T47D (cell line): ENCODE data around the gene HIRA.
A peak's percentile ranks its signal among the peaks of the same experiment; 100 is the strongest.
"Not testable (repeated sequence)": the region's sequence is repeated elsewhere in the genome, so short reads cannot be mapped to it uniquely, and the experiment has no call there.

Experiments used
- DNase-seq, 2 experiments: peaks; one replicate each; pipeline versions ENCODE4 v3.0.0 to v3.0.0-alpha.2; 2011 to 2012; ENCODE audit warnings: low read depth in 1 of 2, low spot score in 1 of 2
- JUND ChIP-seq: IDR thresholded peaks from 2 replicates; pipeline ENCODE4 v1.6.1; 2012; ENCODE audit warnings: low read depth
- in situ Hi-C: cut with HindIII; loops from 2 replicates; pipeline ENCODE4 v1.10.0; 2016; ENCODE audit warnings: low sequenced_read_pairs, low pct_unique_long_range_greater_than_20kb

Gene HIRA

DNA sequence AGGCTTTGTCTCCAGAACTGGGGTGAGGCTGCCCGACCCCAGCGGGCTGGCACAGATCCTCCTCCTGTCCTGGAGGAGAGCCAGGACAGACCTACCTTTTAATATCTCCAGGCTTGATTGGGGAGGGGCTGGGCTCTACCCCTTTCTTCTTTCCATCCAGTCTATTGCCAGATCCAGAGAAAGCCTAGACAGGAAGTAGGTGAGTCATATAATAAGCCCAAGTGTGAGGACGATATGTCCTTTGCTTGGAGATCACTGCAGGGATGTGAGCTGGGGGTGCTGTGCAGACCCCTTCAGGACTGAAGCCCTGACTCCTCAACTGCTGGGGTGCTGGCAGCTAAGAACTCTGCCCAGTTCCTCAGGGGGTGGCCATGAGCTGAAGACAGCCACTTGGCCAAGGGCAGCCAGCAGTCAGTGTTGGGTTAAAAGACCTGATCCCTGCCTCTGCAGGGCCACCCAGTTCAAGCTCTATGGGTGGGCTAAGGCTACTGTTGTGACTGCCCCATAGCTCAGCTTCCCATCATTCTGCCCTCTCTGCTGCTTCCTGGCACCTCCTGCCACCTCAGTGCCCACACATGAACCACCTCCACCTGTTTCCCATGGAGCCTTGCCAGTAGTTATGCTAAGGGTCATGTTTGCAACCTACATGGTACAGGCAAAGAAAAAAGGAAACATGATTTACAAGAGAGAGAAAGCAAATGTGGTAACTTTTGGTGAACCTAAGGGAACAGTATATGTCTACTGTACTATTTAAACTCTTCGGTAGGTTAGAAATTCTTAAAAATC, 24.2 kb upstream of the HIRA start:
- in situ Hi-C loops = no loop called here
- DNase-seq = no peak
- no peak for TF ChIP-seq JUND

DNA sequence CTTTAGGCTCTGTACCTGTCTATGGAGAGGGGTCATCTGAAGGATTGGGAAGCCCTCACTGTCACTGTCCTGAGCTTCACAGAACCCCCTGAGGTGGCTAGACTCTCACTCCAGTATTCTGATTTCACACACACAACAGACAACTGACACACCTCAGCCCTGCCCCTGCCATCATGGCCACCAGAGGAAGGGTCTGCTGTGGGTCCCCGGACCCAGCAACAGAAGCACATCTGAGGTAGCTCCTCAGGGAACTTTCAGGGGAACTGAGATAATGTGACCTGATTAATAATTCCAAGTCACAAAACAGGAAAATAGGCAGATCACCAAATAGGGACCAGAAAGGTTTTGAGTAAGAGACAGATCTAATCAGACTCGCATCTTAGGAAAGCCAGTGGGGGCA, 23.5 kb upstream of the HIRA start:
- in situ Hi-C loops = no loop called here
- no peak for TF ChIP-seq JUND
- no peak for DNase-seq

- no peak for TF ChIP-seq JUND
- in situ Hi-C loops = no loop called here
- no peak for DNase-seq
These were observed 22.6 kb upstream of the HIRA start for GRCh38 chr22:19454156-19454555.

- in situ Hi-C loops = no loop called here
These were observed 22.2 kb upstream of the HIRA start for GRCh38 chr22:19453718-19454117.

DNA sequence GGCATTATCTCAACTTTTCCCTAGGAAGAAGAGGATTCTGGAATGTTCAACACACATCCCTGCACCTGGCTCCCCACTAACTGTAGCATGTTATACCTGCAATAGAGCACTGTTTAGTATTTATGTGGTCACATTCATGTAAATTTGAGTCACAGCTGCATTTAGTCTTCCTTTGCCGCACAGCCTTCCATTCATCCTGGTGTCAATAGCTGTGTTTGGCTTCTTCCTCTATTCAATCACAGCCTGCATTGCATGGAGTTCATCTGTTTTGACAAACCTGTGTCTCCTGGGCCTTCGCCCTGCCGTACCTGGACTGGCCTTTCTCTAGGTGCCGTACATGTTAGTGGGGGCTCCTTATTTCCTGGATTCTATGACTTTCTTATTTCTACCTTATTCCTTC, 20.0 kb upstream of the HIRA start:
- no peak for TF ChIP-seq JUND
- in situ Hi-C loops = no loop called here
- DNase-seq = no peak

More at GRCh38 chr22:19453718-19454117, 22.2 kb upstream of the HIRA start:
- no peak for DNase-seq
- TF ChIP-seq JUND = no peak

DNA sequence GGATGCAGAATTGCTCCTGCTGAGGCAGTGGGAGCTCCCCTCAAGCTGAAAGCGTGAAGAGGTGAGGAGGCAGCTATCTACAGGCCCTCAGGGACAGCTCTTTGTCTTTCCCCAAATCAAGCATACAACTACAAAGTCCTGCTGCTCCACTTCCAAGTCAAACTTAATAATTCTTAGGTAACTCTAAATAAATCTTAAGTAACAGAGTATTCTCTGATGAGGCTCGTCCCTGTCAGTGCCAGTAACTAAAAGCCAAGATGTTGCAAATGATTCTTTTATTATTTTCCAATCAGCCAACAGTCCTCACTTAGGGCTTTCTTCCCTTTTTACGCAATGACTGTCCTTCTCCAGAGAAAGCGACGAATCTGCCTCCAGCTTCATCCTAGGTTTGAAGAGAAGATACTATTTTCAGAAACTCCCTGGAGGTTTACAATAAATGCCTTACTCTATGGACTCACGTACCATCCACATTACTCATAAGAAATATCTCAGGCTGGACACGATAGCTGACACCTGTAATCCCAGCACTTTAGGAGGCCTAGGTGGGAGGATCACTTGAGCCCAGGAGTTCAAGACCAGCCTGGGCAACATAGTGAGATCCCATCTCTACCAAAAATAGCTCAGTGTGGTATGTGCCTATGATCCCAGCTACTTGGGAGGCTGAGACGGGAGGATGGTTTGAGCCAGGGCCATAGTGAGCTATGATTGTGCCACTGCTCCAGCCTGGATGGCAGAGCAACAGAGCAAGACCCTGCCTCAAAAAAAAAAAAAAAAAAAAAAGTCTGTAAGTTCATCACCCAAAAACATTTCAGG, 19.0 kb upstream of the HIRA start:
- DNase-seq = no peak
- TF ChIP-seq JUND = no peak
- in situ Hi-C loops = no loop called here

DNA sequence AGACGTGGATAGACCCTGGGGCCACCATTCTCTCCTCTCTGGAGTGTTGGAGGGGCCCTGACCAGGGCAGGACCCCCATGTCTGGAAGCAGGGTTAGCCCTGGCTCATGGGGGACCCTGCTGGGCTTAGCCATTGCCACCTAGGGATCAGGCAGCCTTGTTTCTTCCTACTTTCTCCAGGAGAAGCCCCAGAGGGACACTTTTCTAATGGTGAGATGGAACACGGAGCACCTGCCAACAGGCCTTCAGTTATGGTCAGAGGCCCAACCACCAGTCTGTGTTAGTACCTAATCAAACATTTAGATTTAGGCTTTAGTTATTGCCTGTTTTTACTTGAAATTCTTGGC, 17.9 kb upstream of the HIRA start:
- in situ Hi-C loops = no loop called here
- DNase-seq = no peak
- TF ChIP-seq JUND = no peak

DNA sequence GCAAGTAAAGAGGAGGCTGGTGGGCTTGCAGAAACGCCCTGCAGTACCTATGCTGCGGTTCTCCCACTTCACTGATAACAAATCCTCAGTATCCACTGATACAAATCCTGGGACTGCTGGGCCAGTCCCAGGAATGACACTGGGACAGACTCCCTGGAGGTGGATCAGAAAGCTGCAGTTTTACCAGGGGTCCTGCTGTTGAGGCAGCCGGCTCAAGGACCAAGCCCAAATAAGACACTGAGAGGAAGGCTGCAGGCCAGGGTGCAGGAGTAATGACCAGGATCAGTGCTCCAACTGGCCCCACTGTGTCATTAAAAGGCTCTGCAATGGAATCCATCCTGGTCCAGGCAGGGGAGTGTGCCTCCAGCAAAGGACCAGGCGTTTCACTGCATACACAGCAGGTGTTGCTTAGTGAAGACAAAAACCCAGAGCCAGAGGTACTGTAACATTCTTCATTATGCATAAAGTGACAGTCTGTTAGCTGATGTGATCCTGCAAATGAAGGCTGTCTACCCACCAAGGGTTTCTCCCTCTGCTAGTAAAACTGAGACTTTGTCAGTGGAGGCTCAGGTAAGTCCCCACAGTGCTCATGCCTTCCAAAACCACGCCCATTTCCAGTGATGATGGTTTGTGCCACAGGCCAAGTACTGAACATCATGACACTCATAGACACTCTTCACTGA, 17.3 kb upstream of the HIRA start:
- no peak for DNase-seq
- in situ Hi-C loops = no loop called here
- no peak for TF ChIP-seq JUND

DNA sequence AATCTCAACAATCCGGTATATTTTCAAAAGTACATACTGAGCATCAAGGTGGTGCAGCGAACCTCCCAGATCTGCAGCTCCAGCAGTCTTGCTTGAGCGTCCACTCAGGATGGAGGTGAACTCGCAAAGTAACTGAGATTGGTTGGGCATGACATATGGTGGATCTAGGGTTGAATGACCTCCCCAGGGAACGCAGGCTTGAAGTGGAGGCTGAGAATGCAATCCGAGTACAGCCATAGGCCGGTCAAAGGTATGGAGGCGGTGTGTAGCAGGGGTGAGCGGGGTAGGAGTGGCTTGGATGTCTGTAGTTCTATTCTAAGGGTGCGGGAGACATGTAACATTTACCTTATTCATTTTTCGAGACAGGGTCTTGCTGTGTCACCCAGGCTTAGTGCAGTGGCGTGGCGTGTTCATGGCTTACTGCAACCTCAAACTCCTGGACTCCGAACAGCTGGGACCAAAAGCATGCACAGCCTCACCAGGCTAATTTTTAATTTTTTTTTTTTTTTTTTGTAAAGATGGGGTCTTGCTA, 16.6 kb upstream of the HIRA start:
- no peak for TF ChIP-seq JUND
- DNase-seq = peak; percentile 22 to 38
- in situ Hi-C loops = no loop called here

GRCh38 chr22:19447330-19448075, 16.0 kb upstream of the HIRA start, which contains the start of gene C22orf39:
Gene C22orf39 (minus strand): TSS chr22:19447711. CDS start chr22:19447688, 23 bp downstream.
- DNase-seq = peak; percentile 94 to 97
- no peak for TF ChIP-seq JUND
- in situ Hi-C loops = no loop called here

GRCh38 chr22:19446603-19447329, 15.2 kb upstream of the HIRA start:
- in situ Hi-C loops = no loop called here
- no peak for TF ChIP-seq JUND
- DNase-seq = peak in 1 of 2 experiments; percentile 8

DNA sequence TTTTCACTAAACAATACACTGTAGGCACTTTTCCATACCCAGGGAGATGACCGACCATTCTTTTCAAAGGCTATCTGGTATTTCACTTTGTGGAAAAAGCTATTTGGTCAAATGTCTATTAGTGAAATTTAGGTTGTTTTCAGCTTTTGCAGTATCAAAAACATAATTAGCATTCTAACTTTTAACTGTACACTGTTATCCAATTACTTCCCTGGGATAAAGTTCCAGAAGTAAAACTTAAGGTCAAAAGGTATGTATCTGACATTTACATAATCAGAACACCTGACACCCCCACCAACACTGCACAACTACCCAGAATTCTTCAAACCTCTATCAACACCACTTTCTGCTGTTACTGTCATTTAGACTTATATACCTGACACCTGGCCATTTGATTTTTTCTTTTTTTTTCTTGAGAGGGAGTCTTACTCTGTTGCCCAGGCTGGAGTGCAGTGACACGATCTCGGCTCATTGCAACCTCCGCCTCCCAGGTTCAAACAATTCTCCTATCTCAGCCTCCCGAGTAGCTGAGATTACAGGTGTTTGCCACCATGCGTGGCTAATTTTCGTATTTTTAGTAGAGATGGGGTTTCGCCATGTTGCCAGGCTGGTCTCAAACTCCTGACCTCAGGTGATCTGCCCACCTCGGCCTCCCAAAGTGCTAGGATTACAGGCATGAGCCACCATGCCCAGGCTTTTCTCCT, 13.9 kb upstream of the HIRA start:
- DNase-seq, in situ Hi-C loops: not testable (repeated sequence)
